ENCODE data around the gene PLPPR1. TPM values are rescaled to one million over a fixed set of nuclear protein-coding genes. Genes with fewer than 3 reads are reported as not detected.

PLPPR1 gene
- total RNA-seq, 4 donors from 2014 or later = 0.60 to 0.68 TPM; not detected in 2

DNA sequence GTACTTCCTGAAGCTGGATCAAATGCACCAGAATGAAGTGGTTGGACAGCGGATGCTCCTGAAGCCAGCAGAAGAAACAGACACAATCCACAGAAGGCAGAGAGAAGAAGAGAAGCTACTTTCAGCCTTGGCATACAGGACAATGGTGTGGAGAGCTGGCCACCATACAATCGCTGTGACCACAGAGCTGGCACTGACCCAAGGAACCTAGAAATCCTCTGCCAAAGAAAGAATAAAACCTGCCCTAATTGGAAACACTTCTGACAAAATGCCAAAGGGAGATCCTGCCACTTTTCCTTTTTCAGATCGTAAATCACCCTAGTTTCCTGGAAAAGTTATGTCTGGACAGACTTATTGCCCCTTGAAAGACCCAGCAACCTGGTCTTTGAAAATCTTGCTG lies 278.5 kb downstream of the PLPPR1 start:
- in situ Hi-C loops (cut with MboI; ENCODE audit: low pct_ligation_motif_present in 1 of 4, low pct_unique_long_range_greater_than_20kb in 1 of 4, low sequenced_read_pairs in 3 of 4) = loop anchor here (10.0 to 25.0 kb wide), 4 partner anchors 592 to 695 kb away; no protein-coding TSS in a partner anchor
- TF ChIP-seq POLR2AphosphoS5 (IDR thresholded peaks at IDR 0.05) = no peak

GRCh38 chr9:101307524-101308213 lies 279.1 kb downstream of the PLPPR1 start:
- no peak for DNase-seq
- no peak for TF ChIP-seq CTCF (IDR thresholded peaks at IDR 0.05)
- no peak for TF ChIP-seq POLR2A (IDR thresholded peaks at IDR 0.05)
- TF ChIP-seq EP300 (IDR thresholded peaks at IDR 0.05; ENCODE audit: low read depth) = no peak
- TF ChIP-seq POLR2AphosphoS5 (IDR thresholded peaks at IDR 0.05) = no peak
- H3K9me3 ChIP-seq = no peaks in the 10 kb centered on the region
- no peak overlapping the region for H3K4me3 ChIP-seq
- H3K27ac ChIP-seq = no peak overlapping the region
- intact Hi-C loops (cut with DNase I; ENCODE audit: low total_unique reads) (no loop called here), in situ Hi-C loops (cut with MboI; ENCODE audit: low pct_ligation_motif_present in 1 of 4, low pct_unique_long_range_greater_than_20kb in 1 of 4, low sequenced_read_pairs in 3 of 4) (loop anchor here (10.0 to 25.0 kb wide), 4 partner anchors 593 to 695 kb away; no protein-coding TSS in a partner anchor)
- 74 to 96% methylated on average over 2 to 3 of the region's 3 CpGs for WGBS, 2 donors (ENCODE audit: low coverage in 1 of 2)
- no peaks in the 10 kb centered on the region for H3K4me1 ChIP-seq
- H3K27me3 ChIP-seq = no peaks in the 10 kb centered on the region
- H3K36me3 ChIP-seq = no peaks in the 10 kb centered on the region

More for the DNA sequence above, 278.5 kb downstream of the PLPPR1 start:
- H3K27me3 ChIP-seq = no peaks in the 10 kb centered on the region
- H3K36me3 ChIP-seq = no peaks in the 10 kb centered on the region
- H3K4me1 ChIP-seq = no peaks in the 10 kb centered on the region
- no peak overlapping the region for H3K27ac ChIP-seq
- no peaks in the 10 kb centered on the region for H3K9me3 ChIP-seq
- no peak for DNase-seq
- 71% methylated on average over 3 of the region's 3 CpGs; no CpG with 5 or more reads in 1 of the 2 donors for WGBS, 2 donors (ENCODE audit: low coverage in 1 of 2)
- intact Hi-C loops (cut with DNase I; ENCODE audit: low total_unique reads) = no loop called here
- no peak overlapping the region for H3K4me3 ChIP-seq

DNA sequence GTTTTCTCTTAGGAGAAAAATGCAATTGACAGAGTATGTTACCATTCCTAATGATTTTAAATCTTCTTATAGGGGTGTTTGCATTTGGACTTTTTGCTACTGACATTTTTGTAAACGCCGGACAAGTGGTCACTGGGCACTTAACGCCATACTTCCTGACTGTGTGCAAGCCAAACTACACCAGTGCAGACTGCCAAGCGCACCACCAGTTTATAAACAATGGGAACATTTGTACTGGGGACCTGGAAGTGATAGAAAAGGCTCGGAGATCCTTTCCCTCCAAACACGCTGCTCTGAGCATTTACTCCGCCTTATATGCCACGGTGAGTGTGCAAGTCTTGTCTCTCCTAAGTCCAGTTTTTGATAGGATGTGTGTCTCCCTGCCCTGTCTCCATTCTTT lies 280.6 kb downstream of the PLPPR1 start:
- Histone ChIP-seq H3K36me3 (no peaks in the 10 kb centered on the region), H3K4me3 (no peak overlapping the region), H3K27ac (no peak overlapping the region), H3K4me1 (no peaks in the 10 kb centered on the region), H3K27me3 (no peaks in the 10 kb centered on the region), H3K9me3 (no peaks in the 10 kb centered on the region)
- TF ChIP-seq POLR2A (IDR thresholded peaks at IDR 0.05) = no peak
- no peak for TF ChIP-seq EP300 (IDR thresholded peaks at IDR 0.05; ENCODE audit: low read depth)
- no peak for TF ChIP-seq CTCF (IDR thresholded peaks at IDR 0.05)
- TF ChIP-seq POLR2AphosphoS5 (IDR thresholded peaks at IDR 0.05) = no peak
- intact Hi-C loops (cut with DNase I; ENCODE audit: low total_unique reads) (no loop called here), in situ Hi-C loops (cut with MboI; ENCODE audit: low pct_ligation_motif_present in 1 of 4, low pct_unique_long_range_greater_than_20kb in 1 of 4, low sequenced_read_pairs in 3 of 4) (loop anchor here (10.0 to 25.0 kb wide), 4 partner anchors 594 to 697 kb away; no protein-coding TSS in a partner anchor)
- WGBS, 2 donors (ENCODE audit: low coverage in 1 of 2) = 80 to 83% methylated on average over 6 to 8 of the region's 8 CpGs
- no peak for DNase-seq

DNA sequence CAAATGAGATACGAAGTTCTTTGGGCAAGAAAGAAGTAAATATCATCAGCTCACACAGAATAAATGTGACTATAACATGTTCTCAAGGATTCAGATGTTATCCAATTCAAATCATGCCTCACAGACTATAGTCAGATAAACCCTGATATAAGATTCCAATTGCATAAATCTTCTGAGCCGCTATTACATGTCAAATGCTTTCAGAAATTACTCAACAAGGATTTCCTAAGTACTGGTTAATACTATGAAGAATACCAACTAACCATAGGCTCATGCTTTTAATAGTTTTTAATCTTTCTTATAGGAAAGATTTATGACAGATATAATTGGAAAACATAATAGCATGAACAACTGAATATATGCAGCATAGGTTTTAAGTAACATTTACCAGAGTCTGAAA lies 282.7 kb downstream of the PLPPR1 start:
- Histone ChIP-seq H3K9me3 (no peaks in the 10 kb centered on the region), H3K36me3 (no peaks in the 10 kb centered on the region), H3K4me3 (no peak overlapping the region), H3K27me3 (no peaks in the 10 kb centered on the region), H3K27ac (no peak overlapping the region), H3K4me1 (no peaks in the 10 kb centered on the region)
- in situ Hi-C loops (cut with MboI; ENCODE audit: low pct_ligation_motif_present in 1 of 4, low pct_unique_long_range_greater_than_20kb in 1 of 4, low sequenced_read_pairs in 3 of 4) (loop anchor here in 3 of 4 donors (25.0 kb wide), 2 partner anchors 599 to 699 kb away; no protein-coding TSS in a partner anchor), intact Hi-C loops (cut with DNase I; ENCODE audit: low total_unique reads) (no loop called here)
- DNase-seq = no peak
- TF ChIP-seq POLR2A (IDR thresholded peaks at IDR 0.05) = no peak
- no peak for TF ChIP-seq POLR2AphosphoS5 (IDR thresholded peaks at IDR 0.05)
- TF ChIP-seq EP300 (IDR thresholded peaks at IDR 0.05; ENCODE audit: low read depth) = no peak
- no peak for TF ChIP-seq CTCF (IDR thresholded peaks at IDR 0.05)
- 22 to 29% methylated on average over 2 of the region's 2 CpGs for WGBS, 2 donors (ENCODE audit: low coverage in 1 of 2)

Data from transverse colon (tissue), 4 donors.